Measurements from ENCODE around the gene CCL1. TPM values are rescaled to one million over a fixed set of nuclear protein-coding genes. Genes with fewer than 3 reads are reported as not detected.

The CCL1 gene, protein sequence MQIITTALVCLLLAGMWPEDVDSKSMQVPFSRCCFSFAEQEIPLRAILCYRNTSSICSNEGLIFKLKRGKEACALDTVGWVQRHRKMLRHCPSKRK
- not detected for polyA plus RNA-seq (ENCODE audit: insufficient read length in 4 of 4)

GRCh38 chr17:34363183-34363661 is at the start of gene CCL1:
CCL1 (minus strand) TSS chr17:34363233; CDS start chr17:34363161, 72 bp downstream.
- DNase-seq (ENCODE audit: low read depth in 4 of 4, low spot score in 3 of 4): no peak

- no peak for DNase-seq (ENCODE audit: low read depth in 4 of 4, low spot score in 3 of 4)
Observed at GRCh38 chr17:34412534-34412933, 49.5 kb upstream of the CCL1 start.

GRCh38 chr17:34411646-34412421 is 48.8 kb upstream of the CCL1 start:
- no peak for DNase-seq (ENCODE audit: low read depth in 4 of 4, low spot score in 3 of 4)

DNA sequence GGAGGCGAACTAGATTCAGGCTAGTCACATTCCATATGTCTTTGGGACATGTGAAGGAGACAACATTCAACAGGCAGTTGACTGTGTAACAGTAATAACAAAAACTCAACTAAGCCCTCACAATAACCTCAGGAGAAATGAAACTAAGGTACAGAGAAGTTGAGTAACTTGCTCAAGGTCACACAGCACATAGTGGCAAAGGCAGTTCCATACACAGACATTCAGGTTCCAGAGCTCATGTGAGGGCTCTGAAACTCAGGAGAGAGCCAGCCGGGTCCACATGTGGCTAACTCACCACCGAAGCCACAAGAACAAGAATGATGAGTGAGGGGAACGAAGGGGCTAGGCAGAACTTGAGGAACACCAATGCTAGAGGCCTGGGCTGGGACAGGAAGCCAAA is 46.3 kb upstream of the CCL1 start:
- DNase-seq (ENCODE audit: low read depth in 4 of 4, low spot score in 3 of 4): no peak

- no peak for DNase-seq (ENCODE audit: low read depth in 4 of 4, low spot score in 3 of 4)
Observed at GRCh38 chr17:34408439-34408838, 45.4 kb upstream of the CCL1 start.

GRCh38 chr17:34406226-34406625 is 43.2 kb upstream of the CCL1 start:
- no peak for DNase-seq (ENCODE audit: low read depth in 4 of 4, low spot score in 3 of 4)

GRCh38 chr17:34403006-34403405 is 40.0 kb upstream of the CCL1 start:
- no peak for DNase-seq (ENCODE audit: low read depth in 4 of 4, low spot score in 3 of 4)

GRCh38 chr17:34401165-34401564 is 38.1 kb upstream of the CCL1 start:
- no peak for DNase-seq (ENCODE audit: low read depth in 4 of 4, low spot score in 3 of 4)

- no peak for DNase-seq (ENCODE audit: low read depth in 4 of 4, low spot score in 3 of 4)
Observed at GRCh38 chr17:34400301-34400931, 37.4 kb upstream of the CCL1 start.

DNA sequence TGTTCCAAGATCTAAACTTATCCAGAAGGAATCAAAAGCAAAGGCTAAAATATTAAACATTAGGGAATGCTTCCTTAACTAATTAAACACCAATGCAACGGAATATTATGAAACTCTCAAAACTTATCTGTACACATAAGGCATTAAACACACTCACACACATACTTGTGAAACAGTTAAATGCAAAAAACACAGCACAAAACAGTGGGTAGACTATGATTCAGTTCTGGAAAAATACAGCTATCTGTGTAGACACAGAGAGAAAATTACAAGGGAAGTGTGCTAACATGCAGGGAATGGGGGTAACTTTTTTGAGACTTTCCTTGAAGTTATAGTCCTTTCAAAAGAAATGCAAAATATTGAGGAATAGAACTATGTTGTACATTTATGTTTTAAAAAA is 36.7 kb upstream of the CCL1 start:
- no peak for DNase-seq (ENCODE audit: low read depth in 4 of 4, low spot score in 3 of 4)

DNA sequence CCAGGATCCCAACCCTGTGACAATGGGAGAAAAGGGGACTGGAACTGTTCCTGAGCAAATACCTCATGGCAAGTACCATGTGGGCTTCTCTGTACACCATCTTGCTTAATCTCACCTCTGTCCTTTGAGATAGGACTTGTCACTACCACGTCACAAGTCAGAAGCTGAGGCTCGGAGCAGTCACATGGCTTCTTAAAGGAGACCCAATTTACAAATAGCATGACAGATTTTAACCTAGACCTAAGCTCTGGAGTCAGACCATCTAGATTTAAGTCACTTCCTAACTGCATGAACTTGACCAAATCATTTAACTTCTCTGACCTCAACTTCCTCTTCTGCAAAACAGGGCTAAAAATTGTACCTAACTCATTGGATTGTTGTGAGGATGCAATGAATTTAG is 36.0 kb upstream of the CCL1 start:
- no peak for DNase-seq (ENCODE audit: low read depth in 4 of 4, low spot score in 3 of 4)

GRCh38 chr17:34397265-34397664 is 34.2 kb upstream of the CCL1 start:
- DNase-seq (ENCODE audit: low read depth in 4 of 4, low spot score in 3 of 4): no peak

DNA sequence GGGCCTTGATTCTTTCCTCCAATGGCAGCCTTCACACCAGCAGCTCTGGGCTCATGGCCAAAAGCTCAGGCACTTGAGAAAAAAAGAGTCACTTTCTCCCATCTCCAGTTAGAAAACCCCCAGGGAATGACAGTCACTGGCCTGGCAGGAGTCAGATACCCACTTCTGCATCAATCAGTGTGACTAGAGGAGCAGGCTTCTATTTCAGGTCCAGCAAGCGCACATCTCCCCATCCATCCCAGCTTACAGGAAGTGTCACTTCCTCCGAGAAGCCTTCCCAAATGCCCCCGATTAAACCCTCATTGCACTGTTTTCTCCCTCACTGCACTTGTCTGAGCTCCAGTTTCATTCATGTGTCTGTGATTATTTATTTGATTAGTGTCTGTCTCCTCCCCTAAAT is 30.4 kb upstream of the CCL1 start:
- no peak for DNase-seq (ENCODE audit: low read depth in 4 of 4, low spot score in 3 of 4)

- no peak for DNase-seq (ENCODE audit: low read depth in 4 of 4, low spot score in 3 of 4)
Observed at GRCh38 chr17:34391241-34391640, 28.2 kb upstream of the CCL1 start.

- DNase-seq (ENCODE audit: low read depth in 4 of 4, low spot score in 3 of 4): no peak
Observed at GRCh38 chr17:34390649-34391048, 27.6 kb upstream of the CCL1 start.

- no peak for DNase-seq (ENCODE audit: low read depth in 4 of 4, low spot score in 3 of 4)
Observed at GRCh38 chr17:34389126-34389750, 26.2 kb upstream of the CCL1 start.

DNA sequence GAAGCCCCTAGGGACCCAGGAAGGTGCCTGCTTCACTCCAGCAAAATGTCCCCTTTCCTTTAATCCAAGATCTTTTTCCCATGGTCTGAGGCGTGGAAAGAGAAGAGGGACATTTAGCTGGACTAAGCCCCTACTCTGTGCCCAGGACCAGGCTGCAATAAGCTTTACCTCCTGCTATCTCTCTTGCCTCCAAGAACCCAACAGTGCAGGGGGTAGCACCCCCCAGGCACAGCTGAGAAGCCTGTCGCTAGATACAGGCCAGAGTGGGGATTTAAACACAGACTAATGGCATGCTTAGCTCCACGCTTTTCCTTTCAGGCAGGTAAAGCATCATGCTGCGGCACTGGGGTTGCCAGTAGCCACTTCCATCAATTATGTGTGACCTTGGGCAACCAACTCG is 24.5 kb upstream of the CCL1 start:
- no peak for DNase-seq (ENCODE audit: low read depth in 4 of 4, low spot score in 3 of 4)

- no peak for DNase-seq (ENCODE audit: low read depth in 4 of 4, low spot score in 3 of 4)
Observed at GRCh38 chr17:34386697-34387550, 23.9 kb upstream of the CCL1 start.

GRCh38 chr17:34386343-34386696 is 23.3 kb upstream of the CCL1 start:
- DNase-seq (ENCODE audit: low read depth in 4 of 4, low spot score in 3 of 4): no peak

GRCh38 chr17:34384822-34385605 is 22.0 kb upstream of the CCL1 start:
- DNase-seq (ENCODE audit: low read depth in 4 of 4, low spot score in 3 of 4): no peak

Measured in left renal pelvis (tissue), 4 donors.